HG02798 (cell line): Measurements from ENCODE around the gene PRKN.
"Not testable (repeated sequence)": the region's sequence is repeated elsewhere in the genome, so short reads cannot be mapped to it uniquely, and the experiment has no call there.

ENCODE experiments used
- ATAC-seq: cut with Tn5 transposase; IDR thresholded peaks from one replicate; pipeline ENCODE4 v1.9.1; 2021; ENCODE audit warnings: mild to moderate bottlenecking; ENCODE audit not compliant: unreplicated experiment, poor library complexity

The PRKN gene

DNA sequence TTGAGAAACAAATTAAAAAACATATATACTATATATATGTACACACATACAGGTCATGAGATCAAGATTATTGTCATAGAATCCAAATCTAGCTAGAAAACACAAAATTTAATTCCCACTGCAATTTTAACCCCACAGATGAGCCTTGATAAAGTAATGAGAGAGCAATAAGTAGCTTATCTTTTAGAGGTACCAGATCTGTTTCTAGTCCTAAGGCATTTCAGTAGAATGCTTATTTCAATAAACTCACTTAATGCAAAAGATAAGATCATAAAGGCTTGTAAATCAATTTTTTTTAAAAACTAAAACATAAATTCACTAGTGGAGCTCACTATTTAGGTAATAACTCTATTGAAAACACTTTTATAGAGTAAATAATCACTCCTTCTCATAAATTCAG is 47.2 kb downstream of the PRKN start:
- ATAC-seq, result no peak

DNA sequence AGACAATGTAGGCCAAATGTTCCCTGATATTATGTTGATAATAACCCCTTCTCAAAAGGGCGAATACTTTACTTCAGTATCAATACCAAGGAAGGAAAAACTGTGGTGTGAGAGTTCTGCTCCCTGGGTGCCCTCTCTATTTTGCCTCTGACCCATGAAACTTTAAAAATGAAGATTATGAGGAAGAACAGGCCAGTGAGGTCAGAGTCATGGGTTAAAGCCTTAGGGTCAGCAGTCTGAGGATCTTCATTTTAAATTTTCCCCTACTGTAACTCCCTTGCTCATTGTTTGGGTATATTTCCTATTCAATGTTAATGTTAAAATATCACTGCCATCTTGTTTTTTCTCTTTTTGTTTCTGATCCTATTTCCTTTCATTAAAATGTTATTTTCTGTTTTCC is 47.9 kb downstream of the PRKN start:
- ATAC-seq, result no peak

DNA sequence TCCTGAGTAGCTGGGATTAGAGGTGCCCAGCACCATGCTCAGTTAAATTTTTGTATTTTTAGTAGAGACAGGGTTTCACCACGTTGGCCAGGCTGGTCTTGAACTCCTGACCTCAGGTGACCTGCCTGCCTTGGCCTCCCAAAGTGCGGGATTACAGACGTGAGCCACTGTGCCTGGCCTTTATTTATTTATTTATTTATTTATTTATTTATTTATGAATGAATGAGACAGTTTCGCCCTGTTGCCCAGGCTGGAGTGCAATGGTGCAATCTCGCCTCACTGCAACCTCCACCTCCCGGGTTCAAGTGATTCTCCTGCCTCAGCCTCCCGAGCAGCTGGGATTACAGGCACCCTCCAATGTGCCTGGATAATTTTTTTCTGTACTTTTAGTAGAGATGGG is 48.7 kb downstream of the PRKN start:
- ATAC-seq, result not testable (repeated sequence)

DNA sequence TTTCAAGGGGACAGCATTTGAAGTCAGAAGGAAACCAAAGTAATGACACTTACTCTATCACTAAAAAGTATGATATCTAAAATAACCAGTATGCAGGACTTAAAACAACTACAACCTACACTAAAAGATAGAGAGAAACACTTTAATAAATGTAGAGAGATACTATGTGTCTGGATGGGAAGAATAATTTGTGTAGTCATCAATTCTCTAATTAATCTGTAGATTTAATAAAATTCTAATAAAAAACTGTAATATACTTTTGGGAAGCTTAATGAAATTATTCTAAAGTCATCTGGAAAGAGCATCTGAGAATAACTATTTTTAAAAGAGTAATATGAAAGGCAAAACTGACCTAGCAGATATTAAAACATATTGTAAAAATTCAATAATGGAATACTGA is 52.1 kb downstream of the PRKN start:
- ATAC-seq, result no peak

DNA sequence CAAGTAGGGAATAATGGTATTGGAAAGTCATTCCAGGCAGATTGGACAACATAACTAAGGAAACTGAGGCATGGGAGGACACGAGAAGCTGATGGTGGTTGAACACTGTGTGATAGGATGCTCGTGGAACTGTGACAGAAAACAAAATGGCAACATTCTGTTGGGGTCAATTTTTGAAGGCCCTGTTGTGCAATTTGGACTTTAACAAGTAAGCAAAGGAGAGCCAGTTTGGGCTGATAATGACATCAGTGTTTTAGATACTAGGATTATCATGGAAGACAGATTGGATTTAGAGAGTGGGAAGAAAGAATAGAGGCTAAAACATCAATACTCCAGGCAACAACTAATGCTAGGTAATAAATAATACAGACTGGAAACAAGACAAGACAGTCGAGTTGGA is 53.1 kb downstream of the PRKN start:
- no peak for ATAC-seq

DNA sequence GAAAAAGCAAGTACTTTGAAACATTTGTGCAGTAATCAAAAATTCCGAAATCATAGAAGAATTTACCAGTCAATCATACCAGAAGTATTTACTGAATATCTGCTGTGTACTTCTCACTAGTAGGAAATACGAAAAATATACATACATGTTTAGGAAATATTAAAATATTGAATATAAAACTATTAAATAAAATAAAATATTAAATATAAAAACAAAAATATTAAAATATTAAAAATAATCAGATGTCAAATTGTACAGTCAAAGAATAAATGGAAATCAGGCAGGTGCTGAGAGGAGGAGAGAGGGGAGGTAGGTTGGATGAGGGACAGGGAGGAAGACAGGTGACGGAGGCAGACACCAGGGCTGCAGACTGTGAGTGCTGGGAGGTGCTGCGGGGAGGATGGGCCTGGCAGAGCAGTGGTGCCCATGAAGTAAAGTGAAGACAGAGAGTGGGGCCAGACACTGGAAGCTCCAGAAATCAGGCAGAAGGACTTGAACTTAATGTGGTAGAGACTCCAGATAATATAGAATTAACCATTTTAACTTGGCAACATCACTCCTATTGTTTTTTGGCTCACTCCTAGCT is 55.9 kb downstream of the PRKN start:
- ATAC-seq, result no peak

DNA sequence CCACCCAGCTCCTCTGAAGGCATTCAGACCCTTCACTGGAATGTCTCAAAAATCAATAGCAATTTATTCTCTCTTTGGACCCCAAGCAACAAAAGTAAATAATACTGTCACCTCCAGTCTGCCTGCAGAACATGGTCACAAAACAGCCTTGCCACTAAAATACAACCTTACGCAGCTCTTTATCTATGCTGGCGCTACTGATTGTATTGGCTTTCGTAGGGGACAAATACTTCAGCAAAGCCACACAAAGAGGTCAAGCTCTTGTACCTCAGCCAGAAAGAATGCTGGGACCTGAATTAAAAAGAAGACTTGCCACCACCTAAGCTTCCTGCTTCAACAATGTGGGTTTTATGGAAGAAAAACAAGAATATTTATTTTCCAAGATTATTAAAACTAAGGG is 57.2 kb downstream of the PRKN start:
- ATAC-seq, result no peak

DNA sequence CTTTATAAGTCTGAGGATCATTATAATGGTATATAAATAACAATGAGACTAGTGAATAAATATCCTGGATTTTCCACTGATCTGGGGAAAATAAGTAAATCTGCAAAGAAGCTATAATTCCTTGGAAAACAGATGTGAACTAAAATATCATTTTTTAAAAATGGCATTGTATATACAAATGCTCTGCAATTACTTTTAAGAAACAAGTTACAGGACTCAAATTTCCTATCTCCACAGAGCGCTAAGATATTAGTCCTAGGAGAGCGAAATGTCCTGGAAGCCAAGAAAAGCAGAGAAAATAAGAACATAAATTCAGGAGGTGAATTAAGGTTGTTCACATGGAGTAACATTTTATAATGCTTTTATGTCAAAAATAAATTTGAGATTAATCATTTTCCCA is 61.3 kb downstream of the PRKN start:
- ATAC-seq, result no peak

DNA sequence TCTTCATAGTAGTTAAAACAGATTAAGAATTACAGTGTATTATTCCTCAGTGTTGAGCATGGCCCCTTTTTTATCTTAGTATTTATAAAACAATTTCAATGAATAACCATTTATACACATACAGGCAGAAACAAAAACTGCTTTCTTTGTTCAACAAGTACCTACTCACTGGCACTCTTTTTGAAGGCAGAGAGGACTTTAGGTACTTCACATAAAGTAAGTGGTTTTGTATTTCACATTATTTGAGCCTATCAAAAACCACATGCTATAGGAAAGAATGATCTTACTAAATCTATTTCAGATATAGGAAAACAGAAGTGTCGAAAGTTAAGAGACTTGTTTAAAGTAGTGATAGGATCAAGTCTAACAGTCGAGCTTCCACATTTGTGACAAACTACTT is 73.8 kb downstream of the PRKN start:
- ATAC-seq, result no peak

DNA sequence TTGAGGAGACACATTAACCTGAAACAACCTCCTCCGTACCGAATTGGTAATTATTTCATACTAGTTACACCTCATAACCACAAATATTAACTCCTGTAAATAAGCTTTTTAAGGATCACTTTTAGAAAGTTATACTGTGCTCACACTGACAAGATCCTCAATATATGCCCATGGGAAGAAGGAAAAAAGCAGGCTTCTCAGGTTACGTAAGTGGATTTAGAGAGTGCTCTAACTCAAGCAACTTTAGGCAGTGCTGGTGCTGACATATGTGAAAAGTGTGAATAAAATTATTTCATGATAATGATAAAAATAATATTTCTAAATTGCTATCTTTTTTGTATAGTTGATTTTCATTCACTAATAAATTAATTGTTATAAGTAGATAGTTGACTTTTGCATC is 76.1 kb downstream of the PRKN start:
- ATAC-seq, result no peak

DNA sequence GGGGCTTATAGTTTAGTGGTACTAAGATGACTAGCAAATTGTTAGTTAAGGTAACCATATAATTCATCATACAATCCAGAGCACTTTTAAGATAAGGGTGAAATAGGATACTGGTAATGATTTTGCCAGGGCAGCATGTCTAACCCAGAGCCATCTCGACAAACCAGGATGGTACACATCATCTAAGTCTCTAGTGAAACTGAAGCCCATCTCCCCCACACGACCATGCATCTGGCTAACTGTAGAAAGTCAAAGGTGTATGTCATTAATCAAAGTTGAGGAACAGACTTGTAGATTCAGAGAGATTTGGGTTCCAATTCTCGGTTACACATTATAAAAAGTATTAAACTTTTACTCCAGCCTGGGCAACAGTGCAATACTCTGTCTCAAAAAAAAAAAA is 78.3 kb downstream of the PRKN start:
- no peak for ATAC-seq

DNA sequence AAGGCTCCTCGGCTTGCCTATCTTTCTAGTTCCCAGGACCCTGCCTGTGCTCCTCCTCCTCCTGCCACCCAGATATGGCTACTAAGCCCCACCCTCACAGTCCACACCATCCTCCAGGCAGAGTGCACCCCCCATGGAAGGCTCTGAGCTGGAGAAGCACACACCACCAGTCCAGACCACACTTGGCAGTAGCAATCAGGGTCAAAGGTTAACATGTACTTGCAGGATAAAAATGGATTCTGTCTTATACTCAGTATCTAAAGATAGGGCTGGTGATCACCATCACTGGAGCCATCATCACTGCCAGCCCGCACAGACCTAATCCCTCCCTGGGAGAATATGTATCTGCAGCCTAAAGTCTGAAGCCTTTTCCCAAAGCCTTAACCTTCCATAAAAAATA is 83.4 kb downstream of the PRKN start:
- ATAC-seq, result no peak

DNA sequence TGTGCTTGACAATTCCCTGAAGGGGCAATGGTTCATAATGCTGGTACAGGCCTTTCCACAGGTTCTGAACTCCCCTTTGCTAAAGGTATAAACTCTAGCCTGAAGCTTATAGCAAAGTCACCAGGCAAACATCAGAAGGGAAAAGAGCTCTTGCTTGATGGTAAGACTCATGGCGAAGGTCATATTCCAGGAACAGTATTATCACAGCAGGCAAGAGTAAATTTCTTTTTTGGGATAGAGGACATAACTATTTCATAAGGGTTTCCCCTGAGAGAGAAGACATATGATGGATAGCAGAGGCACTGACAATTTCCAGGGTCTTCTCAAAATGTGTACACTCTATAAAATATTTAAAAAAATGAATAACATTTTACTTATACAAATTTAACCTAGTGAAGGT is 86.8 kb downstream of the PRKN start:
- no peak for ATAC-seq

DNA sequence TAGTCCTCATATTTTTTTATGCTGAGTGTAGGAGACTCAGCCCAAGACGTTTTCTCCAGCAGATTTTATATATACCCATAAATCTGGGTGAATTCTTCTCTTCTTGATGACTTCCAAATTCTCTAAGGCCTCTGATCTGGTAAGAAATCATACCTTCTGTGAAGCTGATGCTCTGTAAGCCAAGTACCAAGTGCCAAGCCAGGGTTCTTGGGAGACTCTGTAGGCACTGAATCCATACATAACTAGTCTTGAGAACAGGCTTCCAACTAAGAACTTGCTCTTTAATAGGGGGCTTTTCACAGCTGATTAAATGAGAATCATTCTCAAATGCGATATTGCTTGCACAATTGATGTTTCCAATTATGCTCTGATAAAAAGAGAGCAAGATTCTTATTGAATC is 87.6 kb downstream of the PRKN start:
- ATAC-seq, result no peak

DNA sequence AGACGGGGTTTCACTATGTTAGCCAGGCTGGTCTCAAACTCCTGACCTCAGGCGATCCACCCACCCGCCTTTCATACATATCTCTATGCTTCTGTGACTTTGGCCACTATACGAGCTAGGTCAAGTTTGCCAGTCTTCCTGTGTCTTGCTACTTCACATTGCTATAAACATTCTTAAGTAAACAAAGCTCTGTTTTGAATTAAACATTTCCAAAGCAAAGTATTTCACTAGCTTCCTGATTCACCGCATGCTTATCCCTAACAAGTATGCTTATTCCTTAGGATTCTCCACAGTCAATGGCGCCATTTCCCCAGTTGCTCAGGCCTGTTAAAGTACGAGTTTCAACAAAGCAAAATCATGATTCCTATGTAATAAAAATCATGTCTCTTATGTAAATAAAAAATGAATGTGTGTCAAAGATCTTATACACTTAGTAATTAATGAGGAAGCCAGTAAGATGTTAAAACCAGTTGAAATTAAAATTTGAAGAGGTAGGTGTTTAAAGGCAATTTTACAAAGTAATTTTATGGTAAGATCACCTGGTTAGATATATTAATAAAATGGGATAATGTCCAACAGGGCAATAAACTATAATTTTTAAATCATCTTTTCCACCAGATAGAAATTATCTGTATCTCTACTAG is 88.5 kb downstream of the PRKN start:
- ATAC-seq, result no peak

DNA sequence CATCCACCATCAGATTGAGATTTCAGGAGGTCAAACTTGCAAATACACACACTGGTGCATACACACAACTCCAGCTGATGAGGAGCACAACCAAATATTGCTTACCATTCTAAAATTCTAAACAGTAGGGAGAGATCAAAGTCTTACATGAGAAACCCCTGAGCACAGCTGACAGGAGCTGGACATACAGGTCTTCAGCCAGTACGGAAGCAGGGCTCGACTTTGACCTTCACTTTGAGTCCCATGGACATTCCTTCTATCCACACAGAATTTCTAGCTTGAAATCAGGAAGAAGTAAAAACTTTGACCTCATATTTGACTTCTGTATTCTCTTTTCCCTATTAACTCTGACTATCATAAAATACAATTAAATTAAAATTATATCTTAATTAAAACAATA is 90.2 kb downstream of the PRKN start:
- no peak for ATAC-seq

DNA sequence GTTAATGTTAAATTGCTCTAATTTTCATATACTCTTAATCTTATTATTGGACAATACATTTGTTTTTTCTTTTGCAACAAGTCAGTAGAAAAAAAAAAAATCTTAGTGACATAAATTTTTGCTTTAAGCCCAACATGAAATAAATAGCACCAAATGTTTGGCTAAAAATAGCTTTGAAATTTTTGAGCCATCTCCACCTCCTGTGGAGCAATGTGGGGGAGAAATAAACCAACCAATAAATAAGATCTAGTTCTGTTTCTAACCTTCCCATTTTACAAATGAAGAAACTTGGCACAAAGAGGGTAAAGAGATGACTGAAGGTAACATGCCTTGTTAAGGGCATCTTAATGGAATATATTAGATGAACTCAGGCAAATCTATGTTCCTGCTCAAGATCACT is 91.4 kb downstream of the PRKN start:
- no peak for ATAC-seq

DNA sequence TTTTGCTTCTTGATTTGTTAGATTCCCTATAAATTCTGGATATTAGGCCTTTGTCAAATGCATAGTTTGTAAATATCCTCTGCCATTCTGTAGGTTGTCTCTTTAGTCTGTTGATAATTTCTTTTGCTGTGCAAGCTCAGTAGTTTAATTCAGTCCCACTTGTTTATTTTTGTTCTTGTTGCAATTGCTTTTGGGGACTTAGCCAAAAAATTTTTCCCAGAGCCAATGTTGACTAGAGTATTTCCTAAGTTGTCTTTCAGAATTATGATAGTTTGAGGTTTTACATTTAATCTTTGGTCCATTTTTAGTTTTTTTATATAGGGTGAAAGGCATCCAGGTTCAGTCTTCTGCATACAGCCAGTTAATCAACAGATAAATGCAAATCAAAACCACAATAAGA is 96.0 kb downstream of the PRKN start:
- no peak for ATAC-seq

DNA sequence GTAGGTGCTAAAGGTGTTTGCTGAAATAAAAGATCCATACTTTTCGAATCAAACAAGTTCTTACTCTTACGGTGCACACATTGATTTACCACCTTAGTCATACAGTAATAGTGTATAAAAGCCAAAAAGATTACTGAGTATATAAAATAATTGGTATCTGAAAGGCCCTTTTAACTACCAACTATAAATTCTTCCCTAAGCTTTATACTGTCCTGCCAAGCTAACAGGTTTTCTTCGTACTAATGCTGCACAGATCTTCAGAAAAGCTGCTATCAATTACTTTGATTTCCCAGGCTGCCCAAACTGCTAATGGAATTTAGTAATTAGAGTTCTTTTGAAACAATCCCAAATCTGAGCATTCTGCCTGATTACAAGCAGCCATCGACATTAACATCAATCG is 97.5 kb downstream of the PRKN start:
- ATAC-seq, result no peak

DNA sequence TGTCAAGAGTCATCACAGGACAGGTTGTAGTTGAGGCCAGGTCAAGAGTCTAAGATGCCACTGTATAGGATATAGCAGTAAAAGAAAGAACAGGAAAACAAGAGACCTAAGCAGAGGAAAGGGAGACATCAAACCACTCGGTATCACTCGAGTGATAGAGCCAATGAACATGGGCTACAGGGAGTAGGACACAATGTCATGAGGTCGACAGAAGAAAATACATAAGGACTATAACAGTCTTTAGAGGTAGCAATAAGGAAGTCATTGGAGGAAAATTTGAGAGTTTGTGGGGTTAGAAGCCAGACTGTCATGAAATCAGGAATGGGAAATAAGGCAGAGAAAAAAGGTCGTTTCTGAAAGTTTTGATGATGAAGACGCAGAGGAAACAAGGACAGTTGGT is 99.7 kb downstream of the PRKN start:
- ATAC-seq, result no peak

DNA sequence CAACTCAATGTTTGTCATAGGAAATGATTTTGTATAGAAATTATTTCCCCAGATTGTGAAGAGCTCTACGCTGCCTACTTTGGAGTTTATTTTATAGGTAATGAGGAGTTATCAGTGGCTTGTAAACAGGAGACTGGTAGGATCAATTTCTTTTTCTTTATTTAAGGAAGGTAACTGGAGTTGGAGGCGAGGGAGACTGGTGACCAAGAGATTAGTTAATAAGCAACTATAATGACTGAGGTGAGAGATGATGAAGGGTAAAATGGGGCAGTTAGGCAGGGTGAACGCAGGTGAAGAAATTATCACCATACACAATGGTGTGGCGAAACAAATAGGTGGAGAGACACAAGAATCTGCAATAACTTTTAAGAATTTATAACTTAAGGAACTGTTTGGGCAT is 100.2 kb downstream of the PRKN start:
- no peak for ATAC-seq

DNA sequence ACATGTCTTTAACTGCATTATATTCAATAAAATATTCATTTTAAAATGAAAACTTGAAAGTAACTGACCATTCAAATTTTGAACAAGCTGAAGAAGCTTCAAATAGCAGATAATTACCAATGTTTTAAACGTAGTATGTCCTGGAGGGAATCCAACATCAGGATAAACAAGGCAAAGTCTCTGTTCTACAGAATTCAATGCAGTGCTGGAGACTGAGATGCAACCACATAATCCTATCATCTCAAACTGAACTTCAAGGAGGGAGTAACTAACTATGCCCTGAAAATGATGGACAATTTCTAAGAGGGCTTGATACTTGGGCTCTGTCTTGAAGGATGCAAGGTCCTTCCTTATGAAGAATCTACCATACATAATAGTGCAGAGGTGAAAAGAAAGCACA is 100.7 kb downstream of the PRKN start:
- ATAC-seq, result no peak
